A673 (cell line): Measurements from ENCODE around the gene SLC25A21. TPM values are rescaled to one million over a fixed set of nuclear protein-coding genes. Genes with fewer than 3 reads are reported as not detected.

Experiments used
- BruUV-seq: library from RNA; stranded (reverse); fragments of 400-500 nt; replicated peaks from 2 replicates; lab custom pipeline; 2021; lab: Mats Ljungman, UMichigan
- CTCF ChIA-PET: fragments of 300-600 bp; sonication (Branson Sonifier 250); formaldehyde crosslinking; loops from one replicate; lab custom pipeline; 2022; ENCODE audit warnings: antibody characterized with exemption; lab: Charles Lee
- POLR2A ChIA-PET: fragments of 300-600 bp; sonication (Branson Sonifier 250); formaldehyde crosslinking; loops from one replicate; lab custom pipeline; 2022; ENCODE audit warnings: antibody characterized with exemption; ENCODE audit not compliant: low non-redundant PET; lab: Charles Lee
- DNase-seq: peaks from one replicate; pipeline ENCODE4 v3.0.0-alpha.2; 2015; ENCODE audit warnings: low spot score
- H3K27ac ChIP-seq: fragments of 200-600 bp; sonication (generic); 2 replicates; pipeline ENCODE4 v1.5.1; 2016; ENCODE audit warnings: mixed run types, low read depth, mild to moderate bottlenecking, mixed read lengths, antibody characterized with exemption, low read length; ENCODE audit not compliant: poor library complexity, severe bottlenecking
- H3K27me3 ChIP-seq: fragments of 200-600 bp; sonication (generic); replicated peaks from 2 replicates; pipeline ENCODE4 v1.6.1; 2017; ENCODE audit warnings: mixed run types, low read depth, mild to moderate bottlenecking, mixed read lengths, antibody characterized with exemption, low read length; ENCODE audit not compliant: insufficient read depth, poor library complexity
- H3K36me3 ChIP-seq: fragments of 200-600 bp; sonication (generic); 2 replicates; pipeline ENCODE4 v1.6.1; 2016; ENCODE audit warnings: mixed run types, mild to moderate bottlenecking, mixed read lengths, antibody characterized with exemption, low read length; ENCODE audit not compliant: insufficient read depth, poor library complexity, severe bottlenecking
- H3K4me1 ChIP-seq: fragments of 200-600 bp; sonication (generic); 2 replicates; pipeline ENCODE4 v1.6.1; 2017; ENCODE audit warnings: mixed run types, mild to moderate bottlenecking, mixed read lengths, antibody characterized with exemption, low read length; ENCODE audit not compliant: insufficient read depth, poor library complexity, severe bottlenecking
- H3K4me3 ChIP-seq: fragments of 200-600 bp; sonication (generic); 2 replicates; pipeline ENCODE4 v1.5.1; 2016; ENCODE audit warnings: low read depth, mixed run types, mild to moderate bottlenecking, mixed read lengths, low read length; ENCODE audit not compliant: poor library complexity, severe bottlenecking
- H3K9me3 ChIP-seq: fragments of 200-600 bp; sonication (generic); 2 replicates; pipeline ENCODE4 v1.6.1; 2016; ENCODE audit warnings: mixed run types, low read depth, mild to moderate bottlenecking, mixed read lengths, antibody characterized with exemption, low read length; ENCODE audit not compliant: poor library complexity, severe bottlenecking
- CTCF ChIP-seq: fragments of 300-800, 200-600 bp; sonication (generic); conservative IDR thresholded peaks from 2 replicates; pipeline ENCODE4 v1.5.1; 2017; ENCODE audit warnings: low read depth, mild to moderate bottlenecking, antibody characterized with exemption, low read length, moderate library complexity, mixed read lengths
- EZH2 ChIP-seq: fragments of 200-600 bp; sonication (generic); IDR thresholded peaks from 2 replicates; pipeline ENCODE4 v1.6.1; 2017; ENCODE audit warnings: borderline replicate concordance, low read depth, mild to moderate bottlenecking, mixed read lengths, antibody characterized with exemption, low read length; ENCODE audit not compliant: poor library complexity, severe bottlenecking
- intact Hi-C: fragments of 100-400 bp; cut with micrococcal nuclease; formaldehyde crosslinking; loops from one replicate; pipeline ENCODE4 v1.10.0; 2022; ENCODE audit not compliant: unreplicated experiment
- total RNA-seq: library from RNA; stranded (reverse); gene quantifications from 2 replicates; pipeline ENCODE4 v1.2.3, GENCODE V29; 2021

The SLC25A21 gene
- total RNA-seq, 1 experiment from 2014 or later = 4.7 TPM

DNA sequence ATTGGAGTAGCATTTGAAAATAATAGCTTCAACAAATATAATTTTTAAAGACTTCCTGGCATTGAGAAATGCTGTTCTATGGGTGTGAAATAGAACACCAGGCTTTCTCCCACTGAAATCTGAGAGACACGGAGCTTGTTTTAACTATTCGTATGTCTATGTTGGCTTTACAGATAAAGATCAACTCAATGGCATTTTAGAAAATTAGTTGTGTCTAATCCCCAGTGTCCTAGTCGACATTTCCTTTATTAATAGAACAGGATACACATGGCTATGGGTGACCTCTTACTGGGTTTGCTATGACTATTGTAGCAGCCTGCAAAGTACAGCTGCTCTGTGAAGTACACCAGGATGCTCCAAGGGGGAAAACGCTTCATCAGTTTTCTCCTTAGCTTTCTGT lies 159.3 kb downstream of the SLC25A21 start:
- no TSS peak for BruUV-seq
- intact Hi-C loops = no loop called here
- no peak overlapping the region for H3K4me3 ChIP-seq
- no peaks in the 10 kb centered on the region for H3K27me3 ChIP-seq
- H3K36me3 ChIP-seq = no peaks in the 10 kb centered on the region
- no peaks in the 10 kb centered on the region for H3K9me3 ChIP-seq
- no peak for TF ChIP-seq CTCF
- TF ChIP-seq EZH2 = no peak
- peaks cover 6% of the 10 kb centered on the region for H3K4me1 ChIP-seq
- CTCF ChIA-PET = no interaction called here
- H3K27ac ChIP-seq = no peak overlapping the region
- POLR2A ChIA-PET = no interaction called here
- DNase-seq = peak; percentile 61

DNA sequence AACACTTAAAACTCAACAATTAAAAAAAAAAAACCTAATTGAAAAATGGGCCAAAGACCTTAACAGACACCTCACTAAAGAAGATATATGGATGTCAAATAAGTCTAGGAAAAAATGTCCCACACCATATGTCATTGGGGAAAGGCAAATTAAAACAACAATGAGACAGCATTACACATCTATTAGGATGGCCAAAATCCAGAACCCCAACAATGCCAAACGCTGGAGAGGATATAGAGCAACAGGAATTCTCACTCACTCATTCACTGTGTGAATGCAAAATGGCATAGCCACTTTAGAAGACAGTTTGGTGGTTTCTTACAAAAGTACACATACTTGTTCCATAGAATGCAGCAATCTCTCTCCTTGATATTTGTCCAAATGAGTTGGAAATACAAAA lies 173.7 kb downstream of the SLC25A21 start:
- CTCF ChIA-PET = no interaction called here
- H3K4me3 ChIP-seq = no peak overlapping the region
- H3K27ac ChIP-seq = no peak overlapping the region
- DNase-seq = no peak
- H3K27me3 ChIP-seq = no peaks in the 10 kb centered on the region
- no peak for TF ChIP-seq CTCF
- POLR2A ChIA-PET = no interaction called here
- no peaks in the 10 kb centered on the region for H3K36me3 ChIP-seq
- H3K9me3 ChIP-seq = no peaks in the 10 kb centered on the region
- no peaks in the 10 kb centered on the region for H3K4me1 ChIP-seq
- no TSS peak for BruUV-seq
- intact Hi-C loops = no loop called here

GRCh38 chr14:36997843-36998242 lies 174.6 kb downstream of the SLC25A21 start:
- intact Hi-C loops = no loop called here
- CTCF ChIA-PET = no interaction called here
- Histone ChIP-seq H3K4me1 (peaks cover 2% of the 10 kb centered on the region), H3K27me3 (no peaks in the 10 kb centered on the region), H3K27ac (no peak overlapping the region), H3K9me3 (no peaks in the 10 kb centered on the region), H3K36me3 (no peaks in the 10 kb centered on the region), H3K4me3 (no peak overlapping the region)
- DNase-seq = no peak
- no TSS peak for BruUV-seq
- TF ChIP-seq CTCF (no peak), EZH2 (no peak)
- POLR2A ChIA-PET = no interaction called here
